GM12892 (cell line): ENCODE data around the gene KANSL1L.

Experiments used
- POLR2A ChIP-seq: IDR thresholded peaks from 2 replicates; pipeline ENCODE4 v1.6.1; 2011; ENCODE audit warnings: low read depth, low read length, control low read depth
- POLR2AphosphoS5 ChIP-seq: IDR thresholded peaks from 2 replicates; pipeline ENCODE4 v1.6.1; 2011; ENCODE audit warnings: low read depth, low read length, control low read depth
- TAF1 ChIP-seq: IDR thresholded peaks from 2 replicates; pipeline ENCODE4 v1.6.1; 2011; ENCODE audit warnings: low read depth, mild to moderate bottlenecking, control low read depth, low read length, borderline replicate concordance

GRCh38 chr2:210190345-210190744, 19.1 kb upstream of the KANSL1L start:
- no peak for TF ChIP-seq POLR2A
- no peak for TF ChIP-seq POLR2AphosphoS5
- TF ChIP-seq TAF1: no peak
